Stimulated activated CD4-positive, alpha-beta T cell treated with anti-CD3 and anti-CD28 coated beads, TNF-alpha, amount 100 ng/mL, for 48 hours (primary cell): ENCODE data around the gene CEACAM19.

Experiments used
- DNase-seq, 3 donors: peaks; one replicate each; pipeline ENCODE4 v3.0.0-alpha.2; 2020; ENCODE audit warnings: low read depth in 3 of 3

CEACAM19 gene

DNA sequence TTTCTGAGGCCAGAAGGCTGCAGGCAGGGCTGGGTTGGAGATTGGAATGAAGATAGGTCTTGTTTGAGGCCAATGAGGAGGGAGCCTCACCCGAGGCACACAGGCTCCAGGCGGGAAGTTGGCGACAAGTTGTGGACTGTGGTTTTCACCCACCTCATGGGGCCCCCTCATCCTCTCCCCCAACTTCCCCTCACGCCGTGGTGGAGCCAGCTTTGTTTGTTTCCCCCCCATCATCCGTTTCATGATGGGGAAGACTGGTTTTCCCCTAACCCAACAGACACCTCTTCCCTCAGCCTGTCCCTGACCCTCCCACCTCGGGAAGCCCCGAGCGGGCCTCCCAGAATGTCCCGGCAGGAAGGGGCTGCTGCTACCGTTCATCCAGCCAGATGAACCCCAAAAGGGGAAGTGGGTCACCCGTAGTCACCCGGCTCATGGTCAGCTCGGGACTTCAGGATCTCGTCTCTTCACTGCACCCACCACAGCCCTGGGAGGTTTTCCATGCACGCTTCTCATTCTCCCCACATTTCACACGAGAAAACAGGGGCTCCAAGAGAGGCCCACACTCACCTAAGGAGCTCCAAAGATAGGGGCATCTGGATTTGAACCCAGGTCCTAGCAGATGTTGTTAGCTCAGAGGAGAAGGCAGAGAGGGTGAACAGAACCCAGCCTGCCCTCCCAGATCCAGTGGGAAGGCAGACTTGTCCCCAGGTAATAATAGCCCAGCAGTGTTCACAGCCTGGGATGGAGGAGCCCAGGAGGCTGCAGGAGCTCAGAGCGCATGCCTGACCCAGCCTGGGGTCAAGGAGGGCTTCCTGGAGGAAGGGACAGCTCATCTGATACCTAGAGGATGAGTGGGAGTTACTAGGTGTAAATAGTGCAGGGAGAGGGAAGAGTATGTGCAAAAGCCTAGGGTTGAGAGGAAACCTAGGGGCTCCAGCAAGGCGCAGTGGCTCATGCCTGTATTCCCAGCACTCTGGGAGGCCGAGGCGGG, 51.1 kb downstream of the CEACAM19 start:
- DNase-seq: no peak

DNA sequence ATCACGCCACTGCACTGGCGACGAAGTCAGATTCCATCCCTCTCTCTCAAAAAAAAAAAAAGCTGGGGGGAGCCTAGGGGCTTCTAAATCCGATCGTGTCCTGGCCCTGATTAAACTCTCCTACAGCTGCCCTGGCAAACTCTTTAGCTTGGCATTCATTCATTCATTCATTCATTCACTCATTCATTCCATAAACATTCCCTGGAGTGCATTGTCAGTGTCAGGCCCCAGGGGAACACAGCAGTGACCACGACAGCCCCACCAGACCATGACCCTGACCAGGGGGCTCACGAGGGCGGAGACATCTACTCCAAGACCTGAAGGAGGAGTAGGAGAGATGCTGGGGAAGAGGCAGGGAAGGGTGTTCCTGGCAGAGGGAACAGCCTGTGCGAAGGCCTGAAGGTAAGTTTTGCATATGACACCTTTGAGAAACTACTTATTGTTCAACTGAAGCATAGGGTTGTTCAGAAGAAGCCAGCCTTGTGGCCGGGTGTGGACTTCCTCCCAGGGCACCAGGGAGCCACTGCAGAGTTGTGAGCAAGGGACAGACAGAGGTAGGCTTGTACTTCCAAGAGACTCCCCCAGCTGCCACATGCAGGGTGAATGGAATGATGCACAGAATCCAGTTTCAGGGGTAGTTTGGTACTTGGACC, 52.1 kb downstream of the CEACAM19 start:
- DNase-seq: no peak

DNA sequence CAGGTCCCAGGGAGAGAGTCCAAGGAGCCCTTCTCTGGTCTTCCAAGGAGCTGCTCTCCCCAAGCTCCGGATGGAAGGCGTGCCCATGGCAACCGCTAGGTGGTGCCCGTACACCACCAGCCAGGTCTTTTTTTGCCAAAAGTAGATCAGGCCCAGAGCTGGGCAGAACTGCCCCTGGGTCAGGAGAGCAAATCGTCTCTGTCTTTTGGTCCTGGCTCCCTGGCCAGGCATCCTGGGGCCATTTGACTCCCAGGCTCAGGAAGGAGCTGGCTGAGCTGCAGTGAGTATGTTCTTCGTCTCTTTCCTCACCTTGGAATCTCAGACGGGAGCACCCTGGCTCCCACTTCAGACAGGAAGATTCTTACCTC, 52.7 kb downstream of the CEACAM19 start:
- peak; percentile 55 to 62 (median 55) for DNase-seq

DNA sequence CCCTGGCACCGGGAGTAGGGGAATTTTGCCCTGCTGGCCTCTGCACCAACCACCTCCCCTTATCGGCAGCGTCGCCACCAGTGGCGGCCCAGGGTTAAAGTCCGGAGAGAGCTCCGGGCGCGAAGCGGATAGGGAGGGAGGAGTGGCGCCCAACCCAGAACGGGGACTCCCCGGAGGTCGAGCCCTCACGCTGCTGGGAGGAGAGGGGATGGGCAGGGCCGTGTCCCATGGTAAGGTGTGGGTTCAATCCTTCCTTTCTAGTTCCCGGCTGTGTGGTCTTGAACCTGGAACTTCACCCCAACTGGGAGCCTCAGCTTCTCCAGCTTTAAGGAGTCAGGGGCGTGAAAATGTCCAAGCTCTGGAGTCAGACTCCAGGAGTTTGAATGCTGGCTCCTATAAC, 54.0 kb downstream of the CEACAM19 start:
- no peak for DNase-seq

DNA sequence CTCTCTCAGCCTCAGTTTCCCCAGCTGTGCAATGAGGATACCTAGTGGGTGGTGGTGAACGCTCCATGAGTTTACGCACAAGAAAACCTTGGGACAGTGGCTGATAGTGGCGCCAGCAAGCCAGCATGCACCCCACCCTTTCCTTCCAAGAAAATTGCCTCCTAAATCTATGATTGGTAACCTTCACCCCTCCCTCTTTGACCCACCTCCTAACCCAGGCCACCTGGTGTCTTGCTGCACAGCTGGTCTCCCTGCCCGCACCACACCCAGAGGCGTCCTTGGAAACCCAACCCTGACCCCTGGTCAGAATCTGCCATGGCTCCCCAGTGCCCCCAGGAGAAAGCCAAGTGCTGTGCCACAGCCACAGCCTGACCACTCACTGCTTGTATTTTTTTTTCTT, 54.4 kb downstream of the CEACAM19 start:
- DNase-seq: no peak

DNA sequence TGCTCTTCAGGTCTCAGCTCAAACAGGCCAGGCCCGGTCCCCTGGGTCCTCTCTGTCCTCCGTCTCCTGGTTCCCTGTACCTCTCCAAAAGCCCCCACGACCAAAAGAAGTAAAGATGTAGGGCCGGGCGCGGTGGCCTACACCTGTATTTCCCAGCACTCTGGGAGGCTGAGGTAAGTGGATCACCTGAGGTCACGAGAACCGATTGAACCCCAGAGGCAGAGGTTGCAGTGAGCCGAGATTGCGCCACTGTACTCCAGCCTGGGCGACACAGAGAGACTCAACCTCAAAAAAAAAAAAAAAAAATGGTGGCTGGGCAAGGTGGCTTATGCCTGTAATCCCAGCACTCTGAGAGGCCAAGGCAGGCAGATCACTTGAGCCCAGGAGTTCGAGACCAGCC, 55.2 kb downstream of the CEACAM19 start:
- no peak for DNase-seq

DNA sequence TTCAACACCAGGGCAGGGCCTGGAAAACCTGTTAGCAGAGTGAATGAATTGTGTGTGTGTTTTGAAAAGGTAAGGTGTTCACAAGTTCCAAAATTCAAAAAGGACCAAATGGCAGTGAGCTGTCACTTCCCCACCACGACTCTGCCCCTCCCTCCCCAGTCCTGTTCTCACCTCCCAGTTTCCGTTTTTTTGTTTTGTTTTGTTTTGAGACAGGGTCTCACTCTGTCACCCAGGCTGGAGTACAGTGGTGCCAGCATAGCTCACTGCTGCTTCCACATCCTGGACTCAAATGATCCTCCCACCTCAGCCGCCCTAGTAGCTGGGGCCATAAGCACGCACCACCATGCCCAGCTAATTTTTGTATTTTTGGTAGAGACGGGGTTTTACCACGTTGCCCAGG, 56.9 kb downstream of the CEACAM19 start:
- DNase-seq: no peak

DNA sequence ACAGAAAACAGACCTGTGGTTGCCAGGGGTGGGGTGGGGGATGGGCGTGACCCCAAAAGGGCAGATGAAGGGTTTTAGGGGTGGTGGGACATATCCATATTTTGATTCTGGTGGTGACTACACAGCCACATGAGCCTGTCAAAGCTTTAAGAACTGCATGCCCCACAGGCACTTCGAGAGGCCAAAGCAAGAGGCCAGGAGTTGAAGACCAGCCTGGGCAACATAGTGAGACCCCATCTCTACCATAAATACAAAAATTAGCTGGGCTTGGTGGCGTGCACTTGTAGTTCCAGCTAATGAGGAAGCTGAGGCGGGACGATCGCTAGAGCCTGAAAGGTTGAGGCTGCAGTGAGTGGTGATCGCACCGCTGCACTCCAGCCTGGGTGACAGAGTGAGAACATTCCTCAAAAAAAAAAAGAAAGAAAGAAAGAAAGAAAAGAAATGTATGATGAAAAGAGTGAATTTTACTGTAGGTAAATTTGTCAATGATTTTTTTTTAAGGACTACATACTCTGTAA, 58.3 kb downstream of the CEACAM19 start:
- DNase-seq: no peak

DNA sequence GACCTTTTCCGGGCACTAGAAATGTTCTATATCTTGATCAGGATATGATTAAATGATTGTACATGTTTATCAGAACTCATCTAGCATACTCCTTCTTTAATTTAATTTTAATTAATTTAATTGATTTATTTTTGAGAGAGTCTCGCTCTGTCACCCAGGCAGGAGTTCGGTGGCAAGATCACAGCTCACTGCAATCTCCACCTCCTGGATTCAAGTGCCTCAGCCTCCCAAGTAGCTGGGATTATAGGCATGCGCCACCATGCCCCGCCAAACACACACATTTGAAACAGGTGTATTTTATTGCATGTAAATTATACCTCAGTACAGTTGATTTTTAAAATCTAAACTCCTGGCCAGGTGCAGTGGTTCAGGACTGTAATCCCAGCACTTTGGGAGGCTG, 59.8 kb downstream of the CEACAM19 start:
- DNase-seq: no peak

DNA sequence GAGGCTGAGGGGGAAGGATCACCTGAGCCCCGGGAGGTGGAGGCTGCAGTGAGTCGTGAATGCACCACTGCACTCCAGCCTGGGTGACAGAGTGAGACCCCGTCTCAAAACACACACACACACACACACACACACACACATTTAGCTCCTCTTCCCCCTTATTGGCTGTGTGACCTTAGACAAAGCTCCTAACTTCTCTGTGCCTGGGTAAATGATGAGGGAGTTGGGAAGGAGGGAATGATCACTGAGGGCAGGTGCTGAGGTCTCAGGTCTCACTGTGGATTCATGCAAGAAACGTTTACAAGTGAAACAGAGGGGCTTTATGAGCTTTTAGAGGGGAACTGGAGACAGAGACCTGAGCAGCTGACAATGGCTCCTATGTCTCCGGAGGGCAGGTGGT, 60.3 kb downstream of the CEACAM19 start:
- no peak for DNase-seq

DNA sequence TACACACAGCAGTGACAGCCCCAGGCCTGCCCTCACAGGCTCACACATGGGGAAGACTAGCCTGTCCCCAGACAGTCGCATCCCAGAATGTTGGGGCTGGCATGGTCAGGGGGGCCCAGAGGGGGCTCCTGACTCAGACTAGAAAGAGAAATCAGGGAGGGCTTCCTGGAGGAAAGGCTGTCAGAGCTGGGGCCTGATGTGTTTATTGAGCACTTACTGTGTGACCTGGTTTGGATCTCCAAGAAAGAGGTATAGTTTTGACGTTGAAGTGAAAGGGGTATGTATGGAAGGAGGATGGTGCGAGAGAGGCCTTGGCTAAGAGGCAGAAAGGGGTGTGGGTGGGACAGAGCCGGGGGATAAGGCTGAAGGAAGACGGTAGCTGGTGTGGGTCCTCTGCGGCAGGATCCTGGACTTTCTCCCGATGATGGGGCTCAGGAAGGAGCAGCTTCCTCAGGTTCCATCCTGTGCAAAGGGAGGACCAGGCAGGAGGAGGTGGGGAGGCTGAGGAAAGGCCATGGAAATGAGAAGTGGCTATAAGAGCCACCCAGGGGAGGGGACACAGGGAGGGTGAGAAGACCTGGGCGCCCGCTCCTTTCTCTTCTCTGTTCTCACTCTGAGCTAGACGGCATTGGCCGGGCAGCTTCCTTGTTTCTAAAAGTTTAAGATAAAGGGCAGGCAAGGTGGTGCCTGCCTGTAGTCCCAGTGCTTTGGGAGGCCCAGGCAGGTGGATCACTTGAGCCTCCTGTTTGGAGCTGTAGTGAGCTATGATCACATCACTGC, 61.1 kb downstream of the CEACAM19 start:
- no peak for DNase-seq
